SK-N-SH treated with all-trans-retinoic acid at 6 μM for 48 hours (cell line): ENCODE measurements around the gene REEP1.

Experiments
- ARNTL ChIP-seq: fragments of 450-650 bp; formaldehyde crosslinking; IDR thresholded peaks from 2 replicates; pipeline ENCODE4 v1.5.0; 2020; ENCODE audit warnings: low read depth, mild to moderate bottlenecking, moderate library complexity, borderline replicate concordance
- CREB5 ChIP-seq: fragments of 250-450 bp; sonication (Bioruptor Pico); IDR thresholded peaks from 2 replicates; pipeline ENCODE4 v1.5.1; 2020; ENCODE audit warnings: low read depth, mild to moderate bottlenecking, moderate library complexity
- CSRNP3 ChIP-seq: fragments of 250-450 bp; sonication (Bioruptor Pico); IDR thresholded peaks from 2 replicates; pipeline ENCODE4 v1.5.1; 2021; ENCODE audit warnings: mild to moderate bottlenecking, moderate library complexity
- ISL1 ChIP-seq: fragments of 250-450 bp; sonication (Bioruptor Pico); IDR thresholded peaks from 2 replicates; pipeline ENCODE4 v2.1.2; 2022; ENCODE audit warnings: mild to moderate bottlenecking, moderate library complexity
- PATZ1 ChIP-seq: fragments of 250-450 bp; sonication (Bioruptor Pico); IDR thresholded peaks from 2 replicates; pipeline ENCODE4 v1.8.0; 2020; ENCODE audit warnings: mild to moderate bottlenecking, moderate library complexity, borderline replicate concordance
- POU6F1 ChIP-seq: fragments of 250-450 bp; sonication (Bioruptor Pico); IDR thresholded peaks from 2 replicates; pipeline ENCODE4 v1.8.0; 2021; ENCODE audit warnings: low read depth, mild to moderate bottlenecking, moderate library complexity, borderline replicate concordance
- PPARA ChIP-seq: fragments of 250-450 bp; sonication (Bioruptor Pico); IDR thresholded peaks from 2 replicates; pipeline ENCODE4 v1.5.0; 2020; ENCODE audit warnings: mild to moderate bottlenecking, borderline replicate concordance
- RARB ChIP-seq: fragments of 250-450 bp; sonication (Bioruptor Pico); IDR thresholded peaks from 2 replicates; pipeline ENCODE4 v1.8.0; 2021; ENCODE audit warnings: mild to moderate bottlenecking, moderate library complexity
- SNAI2 ChIP-seq: fragments of 250-450 bp; sonication (Bioruptor Pico); IDR thresholded peaks from 2 replicates; pipeline ENCODE4 v1.5.0; 2020; ENCODE audit warnings: mild to moderate bottlenecking, moderate library complexity
- TCF4 ChIP-seq: fragments of 250-450 bp; sonication (Bioruptor Pico); IDR thresholded peaks from 2 replicates; pipeline ENCODE4 v1.8.0; 2021; ENCODE audit warnings: mild to moderate bottlenecking, moderate library complexity, borderline replicate concordance
- TSHZ2 ChIP-seq: fragments of 250-450 bp; sonication (Bioruptor Pico); IDR thresholded peaks from 2 replicates; pipeline ENCODE4 v1.5.0; 2020; ENCODE audit warnings: mild to moderate bottlenecking, moderate library complexity
- ZC3H10 ChIP-seq: fragments of 250-450 bp; sonication (Bioruptor Pico); IDR thresholded peaks from 2 replicates; pipeline ENCODE4 v1.5.1; 2021; ENCODE audit warnings: mild to moderate bottlenecking, moderate library complexity
- ZFP3 ChIP-seq: fragments of 250-450 bp; sonication (Bioruptor Pico); IDR thresholded peaks from 2 replicates; pipeline ENCODE4 v1.5.0; 2020; ENCODE audit warnings: mild to moderate bottlenecking, moderate library complexity
- ZFP30 ChIP-seq: fragments of 450-650 bp; formaldehyde crosslinking; IDR thresholded peaks from 2 replicates; pipeline ENCODE4 v1.5.0; 2022; ENCODE audit warnings: mild to moderate bottlenecking, moderate library complexity

- no peak for TF ChIP-seq CSRNP3 (CRISPR knock-in tag)
- no peak for TF ChIP-seq SNAI2 (CRISPR knock-in tag)
- TF ChIP-seq ZC3H10 (CRISPR knock-in tag): no peak
- no peak for TF ChIP-seq ARNTL (CRISPR knock-in tag)
- TF ChIP-seq TCF4 (CRISPR knock-in tag): no peak
- no peak for TF ChIP-seq POU6F1 (CRISPR knock-in tag)
- no peak for TF ChIP-seq PATZ1
- no peak for TF ChIP-seq RARB (CRISPR knock-in tag)
- TF ChIP-seq CREB5 (CRISPR knock-in tag): no peak
- no peak for TF ChIP-seq TSHZ2 (CRISPR knock-in tag)
- no peak for TF ChIP-seq ZFP30 (CRISPR knock-in tag)
- no peak for TF ChIP-seq PPARA (CRISPR knock-in tag)
- TF ChIP-seq ISL1 (CRISPR knock-in tag): no peak
- TF ChIP-seq ZFP3 (CRISPR knock-in tag): no peak
These were observed 151.0 kb downstream of the REEP1 start for GRCh38 chr2:86186431-86186830.
